Measurements from ENCODE around the gene NSG2.

- no peak for TF ChIP-seq CTCF (IDR thresholded peaks at IDR 0.05; ENCODE audit: low read depth, low read length)
- no peak for TF ChIP-seq POLR2A (IDR thresholded peaks at IDR 0.05; ENCODE audit: extremely low read depth, insufficient read length)
- no peak for TF ChIP-seq MAX (IDR thresholded peaks at IDR 0.05; ENCODE audit: low read depth, low read length)
- TF ChIP-seq MYC (IDR thresholded peaks at IDR 0.05; ENCODE audit: low read depth, low read length): no peak
Measured at GRCh38 chr5:174011441-174011840, 34.1 kb upstream of the NSG2 start.
